G401 (cell line): ENCODE measurements around the gene PDE4B. TPM values are rescaled to one million over a fixed set of nuclear protein-coding genes. Genes with fewer than 3 reads are reported as not detected.
A peak's percentile ranks its signal among the peaks of the same experiment; 100 is the strongest.
"Not testable (repeated sequence)": the region's sequence is repeated elsewhere in the genome, so short reads cannot be mapped to it uniquely, and the experiment has no call there.

Source experiments
- DNase-seq: peaks from one replicate; pipeline ENCODE4 v3.0.0-alpha.2; 2015; ENCODE audit warnings: low spot score
- in situ Hi-C: cut with HindIII; loops from 2 replicates; pipeline ENCODE4 v1.10.0; 2016; ENCODE audit warnings: low sequenced_read_pairs, mixed read lengths
- total RNA-seq: library from RNA; depleted of rRNA; stranded (reverse); fragments of >200 nt; shearing (Covaris generic); gene quantifications from 2 replicates; pipeline ENCODE4 v1.2.3, GENCODE V29; 2014

The PDE4B gene
- total RNA-seq, 1 experiment from 2014 or later, result not detected

GRCh38 chr1:65979136-65980044 is 186.7 kb downstream of the PDE4B start:
- in situ Hi-C loops, result no loop called here

GRCh38 chr1:65980237-65980636 is 187.5 kb downstream of the PDE4B start:
- in situ Hi-C loops, result no loop called here
- no peak for DNase-seq

More at GRCh38 chr1:65979136-65980044, 186.7 kb downstream of the PDE4B start:
- peak; percentile 61 for DNase-seq

GRCh38 chr1:65983500-65983899 is 190.8 kb downstream of the PDE4B start:
- no peak for DNase-seq
- in situ Hi-C loops, result no loop called here

- in situ Hi-C loops, result no loop called here
- no peak for DNase-seq
Observed at GRCh38 chr1:65985393-65986066, 192.8 kb downstream of the PDE4B start.

- no peak for DNase-seq
- in situ Hi-C loops, result no loop called here
Observed at GRCh38 chr1:65986146-65986545, 193.5 kb downstream of the PDE4B start.

GRCh38 chr1:65990161-65990560 is 197.5 kb downstream of the PDE4B start:
- in situ Hi-C loops, result no loop called here
- DNase-seq, result no peak

- no peak for DNase-seq
- in situ Hi-C loops, result no loop called here
Observed at GRCh38 chr1:65991694-65992093, 199.0 kb downstream of the PDE4B start.

- in situ Hi-C loops, result no loop called here
- DNase-seq, result peak; percentile 75
Observed at GRCh38 chr1:65992165-65992821, 199.6 kb downstream of the PDE4B start.

GRCh38 chr1:65992831-65993271 is 200.2 kb downstream of the PDE4B start:
- in situ Hi-C loops, result no loop called here
- DNase-seq, result no peak

- DNase-seq, result no peak
Observed at GRCh38 chr1:65994223-65994622, 201.5 kb downstream of the PDE4B start.

GRCh38 chr1:65995336-65995735 is 202.6 kb downstream of the PDE4B start:
- in situ Hi-C loops, result no loop called here
- DNase-seq, result no peak

More at GRCh38 chr1:65994223-65994622, 201.5 kb downstream of the PDE4B start:
- in situ Hi-C loops, result no loop called here

- DNase-seq, result no peak
- in situ Hi-C loops, result no loop called here
Observed at GRCh38 chr1:65995928-65996327, 203.2 kb downstream of the PDE4B start.

GRCh38 chr1:65997693-65998092 is 205.0 kb downstream of the PDE4B start:
- in situ Hi-C loops, result no loop called here
- DNase-seq, result no peak

GRCh38 chr1:65998763-65999583 is 206.3 kb downstream of the PDE4B start:
- DNase-seq, result no peak
- in situ Hi-C loops, result no loop called here

GRCh38 chr1:66000033-66000637 is 207.4 kb downstream of the PDE4B start:
- in situ Hi-C loops, result no loop called here
- DNase-seq, result no peak

- no peak for DNase-seq
- in situ Hi-C loops, result no loop called here
Observed at GRCh38 chr1:66003690-66004089, 211.0 kb downstream of the PDE4B start.

GRCh38 chr1:66006534-66006933 is 213.8 kb downstream of the PDE4B start:
- in situ Hi-C loops, DNase-seq: not testable (repeated sequence)

GRCh38 chr1:66012106-66012784 is 219.6 kb downstream of the PDE4B start:
- no peak for DNase-seq
- in situ Hi-C loops, result no loop called here
